ENCODE results near the gene DCAF8L2. TPM values are rescaled to one million over a fixed set of nuclear protein-coding genes. Genes with fewer than 3 reads are reported as not detected.
A peak's percentile ranks its signal among the peaks of the same experiment; 100 is the strongest.
"Not testable (repeated sequence)": the region's sequence is repeated elsewhere in the genome, so short reads cannot be mapped to it uniquely, and the experiment has no call there.

DCAF8L2 gene
- total RNA-seq, 6 experiments from 2014 or later = not detected

DNA sequence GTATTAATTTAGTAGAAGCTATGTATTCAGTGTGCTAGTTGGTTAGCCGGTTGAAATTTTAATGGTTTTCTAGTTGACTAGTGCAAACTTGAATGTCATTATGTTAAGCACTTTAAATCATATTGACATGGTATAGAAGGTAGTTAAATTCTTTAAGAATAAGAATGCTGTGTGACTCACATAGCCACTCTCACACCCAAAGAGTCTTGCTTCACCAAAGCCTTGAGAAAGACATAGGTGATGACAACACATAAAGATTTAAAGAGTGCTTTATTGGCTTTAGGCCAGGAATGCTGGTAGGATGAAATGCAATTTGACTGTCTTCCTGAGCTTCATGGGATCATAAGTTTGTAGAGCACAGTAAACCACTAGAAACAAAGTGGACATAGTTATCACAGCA lies 85.3 kb downstream of the DCAF8L2 start:
- H3K27ac Mint-ChIP-seq = no peak overlapping the region
- peaks cover 8% of the 10 kb centered on the region; the same call in 1 of the 2 replicates for H3K9me3 Mint-ChIP-seq
- no peak for DNase-seq
- no peaks in the 10 kb centered on the region for H3K36me3 Mint-ChIP-seq (ENCODE audit: low read depth)
- TF ChIP-seq, protein P1, sequence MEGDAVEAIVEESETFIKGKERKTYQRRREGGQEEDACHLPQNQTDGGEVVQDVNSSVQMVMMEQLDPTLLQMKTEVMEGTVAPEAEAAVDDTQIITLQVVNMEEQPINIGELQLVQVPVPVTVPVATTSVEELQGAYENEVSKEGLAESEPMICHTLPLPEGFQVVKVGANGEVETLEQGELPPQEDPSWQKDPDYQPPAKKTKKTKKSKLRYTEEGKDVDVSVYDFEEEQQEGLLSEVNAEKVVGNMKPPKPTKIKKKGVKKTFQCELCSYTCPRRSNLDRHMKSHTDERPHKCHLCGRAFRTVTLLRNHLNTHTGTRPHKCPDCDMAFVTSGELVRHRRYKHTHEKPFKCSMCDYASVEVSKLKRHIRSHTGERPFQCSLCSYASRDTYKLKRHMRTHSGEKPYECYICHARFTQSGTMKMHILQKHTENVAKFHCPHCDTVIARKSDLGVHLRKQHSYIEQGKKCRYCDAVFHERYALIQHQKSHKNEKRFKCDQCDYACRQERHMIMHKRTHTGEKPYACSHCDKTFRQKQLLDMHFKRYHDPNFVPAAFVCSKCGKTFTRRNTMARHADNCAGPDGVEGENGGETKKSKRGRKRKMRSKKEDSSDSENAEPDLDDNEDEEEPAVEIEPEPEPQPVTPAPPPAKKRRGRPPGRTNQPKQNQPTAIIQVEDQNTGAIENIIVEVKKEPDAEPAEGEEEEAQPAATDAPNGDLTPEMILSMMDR (IDR thresholded peaks at IDR 0.05) = no peak
- H3K4me1 Mint-ChIP-seq (ENCODE audit: low read depth) = no peaks in the 10 kb centered on the region
- no peak overlapping the region for H3K4me3 Mint-ChIP-seq
- no peaks in the 10 kb centered on the region for H3K27me3 Mint-ChIP-seq (ENCODE audit: insufficient read depth)

DNA sequence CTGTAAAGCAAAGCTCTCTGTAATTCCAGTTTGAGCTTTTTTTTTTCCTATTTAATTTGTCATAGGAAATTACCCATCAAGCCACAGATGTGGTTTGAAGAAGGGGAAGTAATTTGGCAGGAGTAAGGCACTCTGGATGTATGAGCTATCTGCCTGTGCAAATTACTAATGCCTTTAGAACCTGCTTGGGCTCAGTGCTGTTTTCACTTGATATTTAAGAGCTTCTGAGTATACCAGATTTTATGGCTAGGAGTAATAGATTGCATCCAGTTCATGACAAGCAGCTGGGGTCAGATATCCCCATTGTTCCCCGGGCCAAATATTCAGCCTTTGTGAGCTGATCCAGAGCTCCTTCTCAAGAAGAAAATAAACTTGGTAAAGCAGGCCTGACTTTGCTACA lies 89.1 kb downstream of the DCAF8L2 start:
- Mint-ChIP-seq H3K4me3 (no peak overlapping the region), H3K9me3 (peaks cover 8% of the 10 kb centered on the region; the same call in 1 of the 2 replicates), H3K27me3 (ENCODE audit: insufficient read depth) (no peaks in the 10 kb centered on the region; the same call in 1 of the 2 replicates), H3K27ac (no peak overlapping the region), H3K36me3 (ENCODE audit: low read depth) (no peaks in the 10 kb centered on the region), H3K4me1 (ENCODE audit: low read depth) (no peaks in the 10 kb centered on the region)
- TF ChIP-seq, protein P1 (IDR thresholded peaks at IDR 0.05) = no peak
- no peak for DNase-seq

DNA sequence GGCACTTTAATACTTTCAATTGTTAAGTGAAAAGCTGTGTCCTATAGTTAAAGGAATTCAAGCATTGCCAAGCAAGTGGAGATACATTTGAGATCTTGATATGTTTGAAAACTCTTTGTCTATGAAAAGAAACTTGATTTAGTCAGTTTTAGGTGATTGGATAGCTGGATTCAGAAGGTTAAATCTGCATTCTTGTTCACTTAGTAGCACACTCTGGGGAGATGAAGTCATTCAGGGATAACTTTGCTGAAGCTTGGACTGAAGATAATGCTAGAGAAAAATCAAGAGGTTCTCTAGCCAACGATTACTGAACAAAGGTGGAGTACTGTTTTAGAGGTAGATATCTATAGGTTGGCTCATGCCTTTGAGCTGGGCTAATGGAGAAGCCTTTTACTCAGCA lies 90.6 kb downstream of the DCAF8L2 start:
- H3K4me1 Mint-ChIP-seq (ENCODE audit: low read depth) = no peaks in the 10 kb centered on the region
- no peak overlapping the region for H3K4me3 Mint-ChIP-seq
- H3K36me3 Mint-ChIP-seq (ENCODE audit: low read depth) = no peaks in the 10 kb centered on the region
- H3K27me3 Mint-ChIP-seq (ENCODE audit: insufficient read depth) = no peaks in the 10 kb centered on the region; the same call in 1 of the 2 replicates
- peaks cover 8% of the 10 kb centered on the region for H3K9me3 Mint-ChIP-seq
- TF ChIP-seq, protein P1 (IDR thresholded peaks at IDR 0.05) = no peak
- no peak for DNase-seq
- no peak overlapping the region for H3K27ac Mint-ChIP-seq

DNA sequence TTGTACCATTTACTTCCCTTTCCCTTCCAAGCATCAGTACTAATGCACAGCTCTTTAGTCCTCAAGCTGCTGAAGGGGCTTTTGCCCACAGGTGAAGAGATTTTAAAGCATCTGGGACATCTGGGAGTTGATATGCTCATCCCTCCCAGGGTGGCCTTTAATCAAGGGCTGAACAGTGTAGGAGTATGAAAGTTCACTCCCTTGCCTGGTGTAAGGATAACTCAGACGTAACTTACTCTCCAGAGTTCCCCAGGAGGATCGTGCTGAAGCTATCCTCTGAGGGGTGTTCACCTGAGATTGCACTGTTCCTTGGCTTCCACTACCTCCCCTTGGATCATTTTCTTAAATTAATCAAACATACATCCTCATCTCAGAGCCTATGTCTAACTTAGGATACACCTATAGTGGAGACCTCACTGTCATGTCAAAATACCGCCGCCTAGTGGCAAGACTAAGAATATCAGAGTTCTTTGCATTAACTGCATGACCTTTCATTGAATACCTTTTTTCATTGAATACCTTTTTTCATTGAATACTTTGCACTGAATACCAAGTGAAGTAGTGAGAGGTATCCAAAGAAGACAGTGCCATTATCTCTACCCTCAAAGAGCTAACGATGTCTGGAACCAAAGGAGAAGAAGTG lies 93.5 kb downstream of the DCAF8L2 start:
- H3K27me3 Mint-ChIP-seq (ENCODE audit: insufficient read depth); DNase-seq: not testable (repeated sequence)
- TF ChIP-seq, protein P1 (IDR thresholded peaks at IDR 0.05) = peak; percentile 43

DNA sequence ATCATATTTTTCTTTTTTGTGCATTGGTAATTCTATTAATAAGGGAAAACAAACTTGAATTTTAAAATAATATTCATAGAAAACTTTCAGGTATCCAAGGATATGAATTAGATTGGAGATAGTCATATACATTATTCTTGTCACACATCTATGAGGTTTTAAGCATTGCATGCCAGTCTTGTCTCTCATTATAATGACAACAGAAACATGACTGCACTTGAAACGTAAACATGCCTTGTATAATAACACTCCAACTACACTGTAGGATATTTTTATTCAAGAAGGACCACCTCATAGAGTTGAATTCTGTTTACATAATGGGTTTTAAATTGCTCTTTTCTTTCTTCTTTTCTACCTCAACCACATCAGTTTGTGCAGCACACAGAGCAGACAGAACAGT lies 104.5 kb downstream of the DCAF8L2 start:
- Mint-ChIP-seq H3K36me3 (ENCODE audit: low read depth) (no peaks in the 10 kb centered on the region), H3K4me1 (ENCODE audit: low read depth) (no peaks in the 10 kb centered on the region)

More for the DNA sequence above, 93.5 kb downstream of the DCAF8L2 start:
- not testable (repeated sequence) for H3K27ac Mint-ChIP-seq; H3K4me1 Mint-ChIP-seq (ENCODE audit: low read depth); H3K9me3 Mint-ChIP-seq; H3K4me3 Mint-ChIP-seq; H3K36me3 Mint-ChIP-seq (ENCODE audit: low read depth)

More for the DNA sequence above, 104.5 kb downstream of the DCAF8L2 start:
- no peak overlapping the region for H3K4me3 Mint-ChIP-seq
- H3K9me3 Mint-ChIP-seq = peaks cover 7% of the 10 kb centered on the region; the same call in 1 of the 2 replicates
- TF ChIP-seq, protein P1 (IDR thresholded peaks at IDR 0.05) = no peak
- no peak for DNase-seq
- no peak overlapping the region for H3K27ac Mint-ChIP-seq
- no peaks in the 10 kb centered on the region for H3K27me3 Mint-ChIP-seq (ENCODE audit: insufficient read depth)

All from HFFc6 (cell line).